ENCODE data around the gene ALB.
A peak's percentile ranks its signal among the peaks of the same experiment; 100 is the strongest.

ALB gene

GRCh38 chr4:73438048-73438447, 34.0 kb downstream of the ALB start:
- Histone ChIP-seq H3K36me3 (ENCODE audit: control insufficient read depth in 5 of 5, insufficient read depth in 5 of 5, low read length in 5 of 5) (no peaks in the 10 kb centered on the region), H3K4me3 (ENCODE audit: low read depth in 1 of 5, low read length in 5 of 5) (no peak overlapping the region), H3K27ac (ENCODE audit: low read depth, low read length) (no peak overlapping the region), H3K9ac (ENCODE audit: low read length in 5 of 5) (no peak overlapping the region), H3K4me1 (ENCODE audit: control insufficient read depth in 5 of 5, insufficient read depth in 5 of 5, low read length in 5 of 5) (no peaks in the 10 kb centered on the region), H3K9me3 (ENCODE audit: control insufficient read depth in 5 of 5, low read length in 5 of 5) (no peaks in the 10 kb centered on the region), H3K27me3 (ENCODE audit: control insufficient read depth in 5 of 5, insufficient read depth in 4 of 5, low read length in 5 of 5) (peaks cover 0 to 3% (median 0%) of the 10 kb centered on the region in 5 donors)

GRCh38 chr4:73438582-73439215, 34.6 kb downstream of the ALB start:
- Histone ChIP-seq H3K4me3 (ENCODE audit: low read depth in 1 of 5, low read length in 5 of 5) (no peak overlapping the region), H3K27ac (ENCODE audit: low read depth, low read length) (no peak overlapping the region), H3K36me3 (ENCODE audit: control insufficient read depth in 5 of 5, insufficient read depth in 5 of 5, low read length in 5 of 5) (no peaks in the 10 kb centered on the region), H3K27me3 (ENCODE audit: control insufficient read depth in 5 of 5, insufficient read depth in 4 of 5, low read length in 5 of 5) (peaks cover 0 to 3% (median 0%) of the 10 kb centered on the region in 5 donors), H3K4me1 (ENCODE audit: control insufficient read depth in 5 of 5, insufficient read depth in 5 of 5, low read length in 5 of 5) (no peaks in the 10 kb centered on the region), H3K9me3 (ENCODE audit: control insufficient read depth in 5 of 5, low read length in 5 of 5) (no peaks in the 10 kb centered on the region), H3K9ac (ENCODE audit: low read length in 5 of 5) (no peak overlapping the region)

GRCh38 chr4:73439445-73439844, 35.4 kb downstream of the ALB start:
- no peaks in the 10 kb centered on the region for H3K9me3 ChIP-seq (ENCODE audit: control insufficient read depth in 5 of 5, low read length in 5 of 5)
- H3K9ac ChIP-seq (ENCODE audit: low read length in 5 of 5) = no peak overlapping the region
- no peaks in the 10 kb centered on the region for H3K36me3 ChIP-seq (ENCODE audit: control insufficient read depth in 5 of 5, insufficient read depth in 5 of 5, low read length in 5 of 5)
- no peaks in the 10 kb centered on the region for H3K4me1 ChIP-seq (ENCODE audit: control insufficient read depth in 5 of 5, insufficient read depth in 5 of 5, low read length in 5 of 5)
- H3K27ac ChIP-seq (ENCODE audit: low read depth, low read length) = no peak overlapping the region
- H3K27me3 ChIP-seq (ENCODE audit: control insufficient read depth in 5 of 5, insufficient read depth in 4 of 5, low read length in 5 of 5) = peaks cover 0 to 3% (median 0%) of the 10 kb centered on the region in 5 donors
- H3K4me3 ChIP-seq (ENCODE audit: low read depth in 1 of 5, low read length in 5 of 5) = no peak overlapping the region

GRCh38 chr4:73439991-73440390, 35.9 kb downstream of the ALB start:
- Histone ChIP-seq H3K4me1 (ENCODE audit: control insufficient read depth in 5 of 5, insufficient read depth in 5 of 5, low read length in 5 of 5) (no peaks in the 10 kb centered on the region), H3K36me3 (ENCODE audit: control insufficient read depth in 5 of 5, insufficient read depth in 5 of 5, low read length in 5 of 5) (no peaks in the 10 kb centered on the region), H3K27me3 (ENCODE audit: control insufficient read depth in 5 of 5, insufficient read depth in 4 of 5, low read length in 5 of 5) (peaks cover 0 to 3% (median 0%) of the 10 kb centered on the region in 5 donors), H3K4me3 (ENCODE audit: low read depth in 1 of 5, low read length in 5 of 5) (no peak overlapping the region), H3K27ac (ENCODE audit: low read depth, low read length) (no peak overlapping the region), H3K9ac (ENCODE audit: low read length in 5 of 5) (no peak overlapping the region), H3K9me3 (ENCODE audit: control insufficient read depth in 5 of 5, low read length in 5 of 5) (no peaks in the 10 kb centered on the region)

GRCh38 chr4:73440653-73441052, 36.6 kb downstream of the ALB start:
- Histone ChIP-seq H3K9ac (ENCODE audit: low read length in 5 of 5) (no peak overlapping the region), H3K27ac (ENCODE audit: low read depth, low read length) (no peak overlapping the region), H3K36me3 (ENCODE audit: control insufficient read depth in 5 of 5, insufficient read depth in 5 of 5, low read length in 5 of 5) (no peaks in the 10 kb centered on the region), H3K4me1 (ENCODE audit: control insufficient read depth in 5 of 5, insufficient read depth in 5 of 5, low read length in 5 of 5) (no peaks in the 10 kb centered on the region), H3K4me3 (ENCODE audit: low read depth in 1 of 5, low read length in 5 of 5) (no peak overlapping the region), H3K9me3 (ENCODE audit: control insufficient read depth in 5 of 5, low read length in 5 of 5) (no peaks in the 10 kb centered on the region), H3K27me3 (ENCODE audit: control insufficient read depth in 5 of 5, insufficient read depth in 4 of 5, low read length in 5 of 5) (peaks cover 0 to 3% (median 0%) of the 10 kb centered on the region in 5 donors)

GRCh38 chr4:73442275-73442674, 38.2 kb downstream of the ALB start:
- H3K4me1 ChIP-seq (ENCODE audit: control insufficient read depth in 5 of 5, insufficient read depth in 5 of 5, low read length in 5 of 5) = no peaks in the 10 kb centered on the region
- no peaks in the 10 kb centered on the region for H3K9me3 ChIP-seq (ENCODE audit: control insufficient read depth in 5 of 5, low read length in 5 of 5)
- H3K9ac ChIP-seq (ENCODE audit: low read length in 5 of 5) = no peak overlapping the region
- peaks cover 0 to 3% (median 0%) of the 10 kb centered on the region in 5 donors for H3K27me3 ChIP-seq (ENCODE audit: control insufficient read depth in 5 of 5, insufficient read depth in 4 of 5, low read length in 5 of 5)
- H3K4me3 ChIP-seq (ENCODE audit: low read depth in 1 of 5, low read length in 5 of 5) = no peak overlapping the region
- H3K36me3 ChIP-seq (ENCODE audit: control insufficient read depth in 5 of 5, insufficient read depth in 5 of 5, low read length in 5 of 5) = no peaks in the 10 kb centered on the region
- H3K27ac ChIP-seq (ENCODE audit: low read depth, low read length) = no peak overlapping the region

- no peak overlapping the region for H3K9ac ChIP-seq (ENCODE audit: low read length in 5 of 5)
- no peaks in the 10 kb centered on the region for H3K36me3 ChIP-seq (ENCODE audit: control insufficient read depth in 5 of 5, insufficient read depth in 5 of 5, low read length in 5 of 5)
- no peaks in the 10 kb centered on the region for H3K4me1 ChIP-seq (ENCODE audit: control insufficient read depth in 5 of 5, insufficient read depth in 5 of 5, low read length in 5 of 5)
- H3K4me3 ChIP-seq (ENCODE audit: low read depth in 1 of 5, low read length in 5 of 5) = no peak overlapping the region
- H3K27me3 ChIP-seq (ENCODE audit: control insufficient read depth in 5 of 5, insufficient read depth in 4 of 5, low read length in 5 of 5) = peaks cover 0 to 3% (median 0%) of the 10 kb centered on the region in 5 donors
- no peaks in the 10 kb centered on the region for H3K9me3 ChIP-seq (ENCODE audit: control insufficient read depth in 5 of 5, low read length in 5 of 5)
- H3K27ac ChIP-seq (ENCODE audit: low read depth, low read length) = no peak overlapping the region
Observed at GRCh38 chr4:73443224-73443623, 39.1 kb downstream of the ALB start.

- no peak overlapping the region for H3K27ac ChIP-seq (ENCODE audit: low read depth, low read length)
Observed at GRCh38 chr4:73445383-73446335, 41.6 kb downstream of the ALB start.

GRCh38 chr4:73446336-73446938, 42.4 kb downstream of the ALB start:
- H3K9ac ChIP-seq (ENCODE audit: low read length in 5 of 5) = no peak overlapping the region
- no peak overlapping the region for H3K4me3 ChIP-seq (ENCODE audit: low read depth in 1 of 5, low read length in 5 of 5)
- H3K36me3 ChIP-seq (ENCODE audit: control insufficient read depth in 5 of 5, insufficient read depth in 5 of 5, low read length in 5 of 5) = no peaks in the 10 kb centered on the region
- peaks cover 0 to 13% (median 0%) of the 10 kb centered on the region in 5 donors for H3K4me1 ChIP-seq (ENCODE audit: control insufficient read depth in 5 of 5, insufficient read depth in 5 of 5, low read length in 5 of 5)
- no peaks in the 10 kb centered on the region for H3K9me3 ChIP-seq (ENCODE audit: control insufficient read depth in 5 of 5, low read length in 5 of 5)
- no peak overlapping the region for H3K27ac ChIP-seq (ENCODE audit: low read depth, low read length)
- peaks cover 0 to 2% (median 0%) of the 10 kb centered on the region in 5 donors for H3K27me3 ChIP-seq (ENCODE audit: control insufficient read depth in 5 of 5, insufficient read depth in 4 of 5, low read length in 5 of 5)

More at GRCh38 chr4:73445383-73446335, 41.6 kb downstream of the ALB start:
- H3K36me3 ChIP-seq (ENCODE audit: control insufficient read depth in 5 of 5, insufficient read depth in 5 of 5, low read length in 5 of 5) = no peaks in the 10 kb centered on the region
- H3K9me3 ChIP-seq (ENCODE audit: control insufficient read depth in 5 of 5, low read length in 5 of 5) = no peaks in the 10 kb centered on the region
- no peak overlapping the region for H3K4me3 ChIP-seq (ENCODE audit: low read depth in 1 of 5, low read length in 5 of 5)
- peaks cover 0 to 7% (median 0%) of the 10 kb centered on the region in 5 donors for H3K4me1 ChIP-seq (ENCODE audit: control insufficient read depth in 5 of 5, insufficient read depth in 5 of 5, low read length in 5 of 5)
- peak overlapping the region in 1 of 5 donors; percentile 13 for H3K9ac ChIP-seq (ENCODE audit: low read length in 5 of 5)
- peaks cover 0 to 2% (median 0%) of the 10 kb centered on the region in 5 donors for H3K27me3 ChIP-seq (ENCODE audit: control insufficient read depth in 5 of 5, insufficient read depth in 4 of 5, low read length in 5 of 5)

GRCh38 chr4:73447671-73448070, 43.6 kb downstream of the ALB start:
- Histone ChIP-seq H3K9me3 (ENCODE audit: control insufficient read depth in 5 of 5, low read length in 5 of 5) (no peaks in the 10 kb centered on the region), H3K4me1 (ENCODE audit: control insufficient read depth in 5 of 5, insufficient read depth in 5 of 5, low read length in 5 of 5) (peaks cover 0 to 13% (median 0%) of the 10 kb centered on the region in 5 donors), H3K27ac (ENCODE audit: low read depth, low read length) (no peak overlapping the region), H3K36me3 (ENCODE audit: control insufficient read depth in 5 of 5, insufficient read depth in 5 of 5, low read length in 5 of 5) (no peaks in the 10 kb centered on the region), H3K27me3 (ENCODE audit: control insufficient read depth in 5 of 5, insufficient read depth in 4 of 5, low read length in 5 of 5) (no peaks in the 10 kb centered on the region), H3K9ac (ENCODE audit: low read length in 5 of 5) (no peak overlapping the region), H3K4me3 (ENCODE audit: low read depth in 1 of 5, low read length in 5 of 5) (no peak overlapping the region)

Data from subcutaneous abdominal adipose tissue (tissue), 5 donors.